ENCODE results near the gene AGBL3.
A peak's percentile ranks its signal among the peaks of the same experiment; 100 is the strongest.

AGBL3 gene

DNA sequence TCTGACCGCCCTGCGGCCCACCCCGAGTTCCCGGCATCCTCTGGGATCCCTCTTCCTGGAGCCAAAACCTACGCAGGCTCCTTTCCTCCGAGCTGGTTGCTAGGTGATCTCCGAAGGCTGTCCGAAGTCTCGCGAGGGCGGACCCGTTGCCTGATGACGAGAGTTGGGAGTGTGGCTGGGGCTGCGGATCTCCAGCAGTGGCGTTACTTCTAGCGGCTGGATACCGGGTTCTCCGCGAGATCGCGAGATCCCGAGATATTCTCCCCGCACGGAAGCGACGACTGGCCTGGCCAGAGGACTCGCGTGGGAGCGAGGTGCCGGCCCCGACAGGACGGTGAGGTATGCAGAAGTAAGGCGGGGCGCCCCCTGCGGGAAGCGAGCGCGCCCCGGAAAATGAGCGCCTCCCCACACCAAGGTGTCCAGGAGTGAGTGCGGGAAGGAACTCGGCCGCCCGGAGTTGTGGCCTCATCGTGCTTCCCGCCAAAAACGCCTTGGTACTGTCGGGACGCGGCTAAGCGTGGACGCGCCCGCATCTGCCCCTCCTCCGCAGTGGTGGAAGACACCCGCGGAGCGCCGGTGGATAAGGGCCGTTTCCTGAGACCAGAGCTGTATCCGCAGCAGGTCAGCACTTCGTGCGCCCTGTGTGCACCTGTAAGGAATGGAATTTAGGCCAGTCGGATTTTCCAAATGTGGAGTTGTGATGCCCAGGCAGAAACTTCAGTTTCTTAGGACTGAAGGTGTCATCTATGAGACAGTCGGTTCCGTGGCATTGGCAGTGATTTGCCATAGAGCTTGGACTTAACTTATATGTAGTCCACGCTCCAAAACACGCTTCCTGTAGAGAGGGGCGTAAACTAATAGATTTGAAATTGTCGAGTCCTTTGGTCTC lies at the start of gene AGBL3:
TSS of gene AGBL3 (plus strand) at position 146 of the 889 bp plus-strand sequence. CDS start 1,426 bp downstream, outside the sequence.
- peak within 1 kb of the TSS; percentile 86 for H3K4me3 ChIP-seq (ENCODE audit: low read depth, low read length)
- peak; percentile 96 for DNase-seq (ENCODE audit: low read depth)
- TF ChIP-seq, protein P1, sequence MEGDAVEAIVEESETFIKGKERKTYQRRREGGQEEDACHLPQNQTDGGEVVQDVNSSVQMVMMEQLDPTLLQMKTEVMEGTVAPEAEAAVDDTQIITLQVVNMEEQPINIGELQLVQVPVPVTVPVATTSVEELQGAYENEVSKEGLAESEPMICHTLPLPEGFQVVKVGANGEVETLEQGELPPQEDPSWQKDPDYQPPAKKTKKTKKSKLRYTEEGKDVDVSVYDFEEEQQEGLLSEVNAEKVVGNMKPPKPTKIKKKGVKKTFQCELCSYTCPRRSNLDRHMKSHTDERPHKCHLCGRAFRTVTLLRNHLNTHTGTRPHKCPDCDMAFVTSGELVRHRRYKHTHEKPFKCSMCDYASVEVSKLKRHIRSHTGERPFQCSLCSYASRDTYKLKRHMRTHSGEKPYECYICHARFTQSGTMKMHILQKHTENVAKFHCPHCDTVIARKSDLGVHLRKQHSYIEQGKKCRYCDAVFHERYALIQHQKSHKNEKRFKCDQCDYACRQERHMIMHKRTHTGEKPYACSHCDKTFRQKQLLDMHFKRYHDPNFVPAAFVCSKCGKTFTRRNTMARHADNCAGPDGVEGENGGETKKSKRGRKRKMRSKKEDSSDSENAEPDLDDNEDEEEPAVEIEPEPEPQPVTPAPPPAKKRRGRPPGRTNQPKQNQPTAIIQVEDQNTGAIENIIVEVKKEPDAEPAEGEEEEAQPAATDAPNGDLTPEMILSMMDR (IDR thresholded peaks at IDR 0.05; ENCODE audit: insufficient read depth, low read depth, low read length, missing control alignments), result peak; percentile 69

DNA sequence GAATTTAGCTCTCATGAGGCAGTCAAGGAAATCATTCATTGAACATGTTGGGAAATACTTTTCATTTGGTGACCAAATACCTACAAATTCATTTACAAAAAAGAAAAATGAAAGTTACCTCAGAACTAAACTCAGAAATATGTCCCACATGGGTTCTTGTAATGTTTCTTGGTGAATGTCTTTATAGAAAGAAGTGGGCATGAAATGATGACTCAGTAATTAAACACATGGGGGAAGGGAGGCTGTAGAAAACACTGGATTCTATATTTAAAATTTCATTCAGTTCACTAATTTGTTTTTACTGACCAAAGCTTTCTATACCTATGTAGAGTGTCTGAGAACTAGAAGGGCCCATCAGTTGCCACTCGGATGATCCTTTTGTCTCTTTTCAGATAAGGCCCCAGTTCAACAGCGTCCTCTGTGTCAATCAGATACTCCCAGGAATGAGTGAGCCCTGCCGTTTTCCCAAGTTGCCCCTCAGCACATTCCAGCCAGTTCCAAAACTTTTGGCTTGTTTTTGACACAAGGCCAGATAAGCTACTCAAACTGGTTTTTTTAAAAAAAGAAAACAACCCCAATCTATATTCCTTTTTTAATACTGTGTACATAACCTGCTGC lies 49.3 kb upstream of the AGBL3 start:
- no peak for DNase-seq (ENCODE audit: low read depth)
- TF ChIP-seq, protein P1 (IDR thresholded peaks at IDR 0.05; ENCODE audit: insufficient read depth, low read depth, low read length, missing control alignments), result no peak
- no peak overlapping the region for H3K4me3 ChIP-seq (ENCODE audit: low read depth, low read length)

DNA sequence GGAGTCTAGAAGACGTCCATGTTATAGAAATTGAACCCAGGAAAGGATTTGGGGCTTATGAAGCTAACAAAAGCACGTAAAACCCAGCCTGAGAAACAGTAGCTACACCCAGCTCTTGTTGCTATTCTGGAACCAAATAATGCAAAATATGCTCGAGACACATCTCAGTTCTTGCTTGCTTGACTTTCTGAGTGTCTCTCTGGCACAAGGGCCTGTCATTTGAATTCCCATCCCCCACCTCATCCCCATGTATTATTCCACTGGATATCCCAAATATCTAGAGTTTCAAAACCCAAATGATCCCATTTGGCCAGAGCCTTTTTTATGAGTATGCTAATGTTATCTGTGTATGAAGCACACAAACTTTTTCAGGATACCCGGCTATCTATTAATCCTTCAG lies 48.2 kb upstream of the AGBL3 start:
- TF ChIP-seq, protein P1 (IDR thresholded peaks at IDR 0.05; ENCODE audit: insufficient read depth, low read depth, low read length, missing control alignments), result no peak
- H3K4me3 ChIP-seq (ENCODE audit: low read depth, low read length), result no peak overlapping the region
- no peak for DNase-seq (ENCODE audit: low read depth)

DNA sequence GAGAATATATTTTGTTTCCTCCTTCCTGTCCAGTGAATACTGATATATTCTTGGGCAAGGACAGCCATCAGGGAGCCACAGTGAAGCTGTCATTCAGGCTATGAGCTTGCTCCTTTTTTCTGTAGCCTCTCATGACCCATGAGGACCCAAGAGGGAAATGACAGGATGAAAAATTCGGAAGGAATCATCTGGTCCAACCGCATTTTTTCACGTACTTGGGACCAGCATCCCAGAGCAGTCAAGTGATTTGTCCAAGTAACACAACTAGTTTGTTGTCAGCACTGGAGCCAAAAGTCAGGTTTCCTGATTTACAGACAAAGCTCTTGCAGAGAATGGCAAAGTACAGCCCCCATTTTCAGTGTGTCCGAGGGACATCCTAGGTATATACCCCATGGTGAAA lies 47.2 kb upstream of the AGBL3 start:
- H3K4me3 ChIP-seq (ENCODE audit: low read depth, low read length), result no peak overlapping the region
- TF ChIP-seq, protein P1 (IDR thresholded peaks at IDR 0.05; ENCODE audit: insufficient read depth, low read depth, low read length, missing control alignments), result no peak
- no peak for DNase-seq (ENCODE audit: low read depth)

DNA sequence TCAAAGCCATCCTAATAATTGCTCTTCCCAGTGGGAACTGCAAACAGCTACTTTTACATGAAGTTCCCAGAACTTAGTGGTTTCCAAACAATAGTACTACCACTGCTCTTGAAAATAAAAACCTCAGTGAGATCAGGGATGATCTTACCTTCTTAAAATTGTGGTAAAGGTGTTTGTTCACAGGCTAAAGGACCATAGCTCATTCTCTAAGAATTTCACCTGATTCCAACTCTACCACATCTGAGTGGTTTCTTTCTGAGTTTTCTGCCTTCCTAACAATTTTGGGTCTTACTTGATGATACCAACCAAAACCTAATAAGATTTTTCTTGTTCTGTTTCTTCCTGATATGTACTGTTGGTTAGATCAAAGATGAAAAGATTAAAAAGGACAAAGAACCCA lies 45.6 kb upstream of the AGBL3 start:
- TF ChIP-seq, protein P1 (IDR thresholded peaks at IDR 0.05; ENCODE audit: insufficient read depth, low read depth, low read length, missing control alignments), result no peak
- DNase-seq (ENCODE audit: low read depth), result no peak
- H3K4me3 ChIP-seq (ENCODE audit: low read depth, low read length), result no peak overlapping the region

DNA sequence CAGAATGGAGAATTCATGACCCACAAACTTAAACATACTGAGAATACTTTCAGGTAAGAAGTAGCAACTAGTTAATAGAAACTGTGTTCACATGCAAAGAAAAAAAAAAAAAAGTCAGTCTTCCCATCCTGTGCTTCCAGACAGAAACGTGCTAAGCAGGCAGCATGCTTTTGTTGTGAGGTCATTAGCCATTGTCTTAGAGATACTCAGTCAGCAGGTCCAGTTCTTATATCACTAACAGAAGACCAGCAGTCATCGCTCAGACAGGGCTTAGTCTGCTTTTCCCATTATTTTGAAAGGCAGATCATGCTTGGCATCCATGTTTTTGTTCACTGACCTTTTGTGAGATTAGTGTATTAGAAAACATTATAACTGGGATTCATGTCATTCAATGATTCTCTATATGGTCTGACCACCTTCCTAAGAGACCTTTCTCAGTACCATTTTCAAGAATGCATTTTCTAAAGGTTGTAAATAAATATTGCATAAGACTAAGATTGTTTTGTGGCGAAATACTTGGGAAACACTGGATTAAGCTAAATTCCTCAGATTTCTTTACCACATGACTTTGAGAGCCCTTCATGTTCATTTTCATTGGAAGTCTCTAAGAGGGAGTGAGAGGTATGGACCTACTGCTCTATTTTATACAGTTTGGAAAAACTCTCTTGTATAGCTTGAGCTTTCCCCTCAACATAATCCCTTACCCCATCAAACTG lies 45.0 kb upstream of the AGBL3 start:
- TF ChIP-seq, protein P1 (IDR thresholded peaks at IDR 0.05; ENCODE audit: insufficient read depth, low read depth, low read length, missing control alignments), result no peak
- no peak overlapping the region for H3K4me3 ChIP-seq (ENCODE audit: low read depth, low read length)
- DNase-seq (ENCODE audit: low read depth), result no peak

Data from GM12865 (cell line).